Dendritic cell treated with granulocyte-macrophage colony-stimulating factor and Interleukin-4, amounts not matched to agents 40 ng/mL and 50 ng/mL, for 4 days (primary cell): ENCODE results near the gene GIPC2.
"Not testable (repeated sequence)": the region's sequence is repeated elsewhere in the genome, so short reads cannot be mapped to it uniquely, and the experiment has no call there.

Source experiments
- H3K27ac Mint-ChIP-seq: one replicate; pipeline ENCODE4 v1.8.0; 2022; ENCODE audit warnings: mild to moderate bottlenecking, mixed read lengths
- H3K27me3 Mint-ChIP-seq: one replicate; pipeline ENCODE4 v1.8.0; 2022; ENCODE audit warnings: mild to moderate bottlenecking, mixed read lengths
- H3K36me3 Mint-ChIP-seq: one replicate; pipeline ENCODE4 v1.8.0; 2022; ENCODE audit warnings: low read depth, mixed read lengths
- H3K4me1 Mint-ChIP-seq: one replicate; pipeline ENCODE4 v1.8.0; 2022; ENCODE audit warnings: low read depth, mixed read lengths
- H3K4me3 Mint-ChIP-seq: one replicate; pipeline ENCODE4 v1.8.0; 2022; ENCODE audit warnings: mild to moderate bottlenecking, moderate library complexity, mixed read lengths
- H3K9me3 Mint-ChIP-seq: one replicate; pipeline ENCODE4 v1.8.0; 2022; ENCODE audit warnings: mixed read lengths
- intact Hi-C: fragments of 100-400 bp; cut with micrococcal nuclease; formaldehyde crosslinking; loops from one replicate; pipeline ENCODE4 v1.15.0; 2022

Gene GIPC2

GRCh38 chr1:78102082-78102481 lies 56.3 kb downstream of the GIPC2 start:
- Mint-ChIP-seq H3K9me3 (no peaks in the 10 kb centered on the region), H3K27me3 (no peaks in the 10 kb centered on the region), H3K4me1 (no peaks in the 10 kb centered on the region), H3K36me3 (no peaks in the 10 kb centered on the region), H3K4me3 (no peak overlapping the region), H3K27ac (no peak overlapping the region)
- intact Hi-C loops: no loop called here

- Mint-ChIP-seq H3K9me3 (no peaks in the 10 kb centered on the region), H3K27ac (no peak overlapping the region), H3K4me3 (no peak overlapping the region), H3K4me1 (no peaks in the 10 kb centered on the region), H3K27me3 (no peaks in the 10 kb centered on the region), H3K36me3 (no peaks in the 10 kb centered on the region)
- intact Hi-C loops: no loop called here
Measured at GRCh38 chr1:78102916-78103315, 57.1 kb downstream of the GIPC2 start.

DNA sequence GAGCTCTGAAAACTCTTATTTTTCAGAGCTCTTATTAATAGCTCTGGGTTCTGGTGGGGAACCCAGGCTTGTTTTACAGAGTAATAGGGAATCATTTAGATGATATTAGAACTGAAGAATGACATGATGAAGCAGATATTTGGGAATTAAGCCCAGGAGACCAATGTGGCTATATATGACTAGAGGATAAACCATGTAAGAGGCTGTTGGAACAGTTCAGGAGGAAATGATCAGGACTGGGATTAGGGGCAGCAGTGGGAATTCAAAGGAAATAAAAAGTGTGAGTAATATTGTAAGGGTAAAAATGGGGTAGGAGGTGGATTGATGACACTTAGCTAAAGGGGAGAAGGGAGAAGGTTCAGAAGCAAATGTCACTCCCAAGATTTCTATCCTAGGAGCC lies 58.6 kb downstream of the GIPC2 start:
- H3K27ac Mint-ChIP-seq: no peak overlapping the region
- no peaks in the 10 kb centered on the region for H3K4me1 Mint-ChIP-seq
- intact Hi-C loops: no loop called here
- no peaks in the 10 kb centered on the region for H3K36me3 Mint-ChIP-seq
- H3K4me3 Mint-ChIP-seq: no peak overlapping the region
- no peaks in the 10 kb centered on the region for H3K27me3 Mint-ChIP-seq
- H3K9me3 Mint-ChIP-seq: no peaks in the 10 kb centered on the region

DNA sequence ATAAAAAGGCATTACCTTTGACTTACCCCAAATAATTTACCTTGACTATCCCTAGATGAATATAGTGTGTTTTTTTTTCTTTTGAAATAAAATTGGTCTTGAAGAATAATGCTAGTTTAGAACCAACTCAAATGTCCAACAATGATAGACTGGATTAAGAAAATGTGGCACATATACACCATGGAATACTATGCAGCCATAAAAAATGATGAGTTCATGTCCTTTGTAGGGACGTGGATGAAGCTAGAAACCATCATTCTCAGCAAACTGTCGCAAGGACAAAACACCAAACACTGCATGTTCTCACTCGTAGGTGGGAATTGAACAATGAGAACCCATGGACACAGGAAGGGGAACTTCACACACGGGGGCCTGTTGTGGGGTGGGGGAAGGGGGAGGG lies 63.9 kb downstream of the GIPC2 start:
- not testable (repeated sequence) for H3K27ac Mint-ChIP-seq
- intact Hi-C loops: loop anchor here (5.0 to 10.0 kb wide), 5 partner anchors 102 to 962 kb away; partner anchors contain the start of gene FUBP1

GRCh38 chr1:78113156-78113916 lies 67.6 kb downstream of the GIPC2 start:
- Mint-ChIP-seq H3K27me3 (no peaks in the 10 kb centered on the region), H3K36me3 (no peaks in the 10 kb centered on the region), H3K4me3 (no peak overlapping the region), H3K27ac (no peak overlapping the region), H3K4me1 (no peaks in the 10 kb centered on the region), H3K9me3 (no peaks in the 10 kb centered on the region)
- intact Hi-C loops: loop anchor here (5.0 to 10.0 kb wide), 5 partner anchors 106 to 966 kb away; partner anchors contain the start of gene FUBP1

More for the DNA sequence above, 63.9 kb downstream of the GIPC2 start:
- H3K9me3 Mint-ChIP-seq, H3K4me3 Mint-ChIP-seq, H3K36me3 Mint-ChIP-seq, H3K4me1 Mint-ChIP-seq, H3K27me3 Mint-ChIP-seq: not testable (repeated sequence)

- Mint-ChIP-seq H3K27ac (no peak overlapping the region), H3K4me1 (no peaks in the 10 kb centered on the region), H3K27me3 (no peaks in the 10 kb centered on the region), H3K36me3 (no peaks in the 10 kb centered on the region), H3K9me3 (no peaks in the 10 kb centered on the region), H3K4me3 (no peak overlapping the region)
- intact Hi-C loops: loop anchor here (5.0 to 10.0 kb wide), 5 partner anchors 107 to 967 kb away; partner anchors contain the start of gene FUBP1
Measured at GRCh38 chr1:78114034-78114956, 68.5 kb downstream of the GIPC2 start.

DNA sequence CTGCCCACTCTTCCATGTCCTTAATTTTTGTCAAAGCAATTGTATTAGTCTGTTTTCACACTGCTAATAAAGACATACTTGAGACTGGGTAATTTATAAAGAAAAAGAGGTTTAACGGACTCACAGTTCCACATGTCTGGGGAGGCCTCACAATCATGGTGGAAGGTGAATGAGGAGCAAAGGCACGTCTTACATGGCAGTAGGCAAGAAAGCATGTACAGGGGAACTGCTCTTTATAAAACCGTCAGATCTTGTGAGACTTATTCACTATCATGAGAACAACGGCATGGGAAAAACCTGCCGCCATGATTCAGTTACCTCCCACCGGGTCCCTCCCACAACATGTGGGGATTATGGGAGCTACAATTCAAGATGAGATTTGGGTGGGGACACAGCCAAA lies 74.7 kb downstream of the GIPC2 start:
- H3K4me3 Mint-ChIP-seq, H3K27me3 Mint-ChIP-seq, intact Hi-C loops, H3K36me3 Mint-ChIP-seq, H3K4me1 Mint-ChIP-seq, H3K27ac Mint-ChIP-seq, H3K9me3 Mint-ChIP-seq: not testable (repeated sequence)

DNA sequence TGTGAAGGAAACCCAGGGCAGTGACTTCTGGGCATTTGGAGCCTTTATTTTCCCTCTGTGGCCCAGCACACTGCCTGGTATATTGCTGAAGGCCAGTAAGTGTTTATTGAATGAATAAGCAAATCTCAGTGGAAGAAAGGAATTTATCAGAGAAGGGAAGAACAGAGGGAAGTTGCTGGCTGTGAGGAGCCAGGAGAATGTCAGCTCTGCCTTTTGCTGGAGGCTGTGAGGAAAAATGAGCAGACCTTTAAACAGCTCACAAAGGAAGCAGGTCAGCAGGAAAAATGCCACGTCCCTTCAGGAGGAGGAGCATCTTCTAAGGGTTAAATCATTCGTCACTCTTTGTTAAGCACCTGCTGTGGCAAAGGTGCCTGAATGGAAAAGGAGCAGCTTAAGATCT lies 75.9 kb downstream of the GIPC2 start:
- Mint-ChIP-seq H3K9me3 (no peaks in the 10 kb centered on the region), H3K4me1 (no peaks in the 10 kb centered on the region), H3K27ac (no peak overlapping the region), H3K4me3 (no peak overlapping the region), H3K27me3 (no peaks in the 10 kb centered on the region), H3K36me3 (no peaks in the 10 kb centered on the region)
- intact Hi-C loops: no loop called here

- H3K4me3 Mint-ChIP-seq: no peak overlapping the region
- H3K27ac Mint-ChIP-seq: no peak overlapping the region
- no peaks in the 10 kb centered on the region for H3K4me1 Mint-ChIP-seq
- no peaks in the 10 kb centered on the region for H3K9me3 Mint-ChIP-seq
- H3K27me3 Mint-ChIP-seq: no peaks in the 10 kb centered on the region
- H3K36me3 Mint-ChIP-seq: no peaks in the 10 kb centered on the region
- intact Hi-C loops: no loop called here
Measured at GRCh38 chr1:78122389-78122788, 76.6 kb downstream of the GIPC2 start.

DNA sequence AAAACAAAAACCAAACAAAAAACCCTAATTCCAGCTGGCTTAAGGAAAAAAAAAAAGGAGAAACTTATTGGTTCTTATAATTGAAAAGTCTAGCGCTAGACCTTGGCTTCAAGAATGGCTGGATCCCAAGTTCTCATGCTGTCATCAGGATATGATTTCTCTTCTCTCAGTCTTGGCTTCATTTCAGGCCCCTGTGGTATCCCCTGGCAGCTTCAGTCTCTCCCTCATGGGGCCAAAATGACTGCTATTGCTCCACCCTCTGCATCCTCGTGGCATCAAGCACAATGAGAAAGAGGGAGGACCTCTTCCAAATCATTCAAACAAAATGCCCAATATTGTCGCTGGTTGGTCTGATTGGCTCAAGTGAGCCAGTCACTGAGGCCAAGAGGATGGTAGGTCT lies 80.7 kb downstream of the GIPC2 start:
- H3K27me3 Mint-ChIP-seq: no peaks in the 10 kb centered on the region
- no peak overlapping the region for H3K27ac Mint-ChIP-seq
- H3K36me3 Mint-ChIP-seq: no peaks in the 10 kb centered on the region
- intact Hi-C loops: no loop called here
- no peaks in the 10 kb centered on the region for H3K9me3 Mint-ChIP-seq
- H3K4me1 Mint-ChIP-seq: no peaks in the 10 kb centered on the region
- no peak overlapping the region for H3K4me3 Mint-ChIP-seq

DNA sequence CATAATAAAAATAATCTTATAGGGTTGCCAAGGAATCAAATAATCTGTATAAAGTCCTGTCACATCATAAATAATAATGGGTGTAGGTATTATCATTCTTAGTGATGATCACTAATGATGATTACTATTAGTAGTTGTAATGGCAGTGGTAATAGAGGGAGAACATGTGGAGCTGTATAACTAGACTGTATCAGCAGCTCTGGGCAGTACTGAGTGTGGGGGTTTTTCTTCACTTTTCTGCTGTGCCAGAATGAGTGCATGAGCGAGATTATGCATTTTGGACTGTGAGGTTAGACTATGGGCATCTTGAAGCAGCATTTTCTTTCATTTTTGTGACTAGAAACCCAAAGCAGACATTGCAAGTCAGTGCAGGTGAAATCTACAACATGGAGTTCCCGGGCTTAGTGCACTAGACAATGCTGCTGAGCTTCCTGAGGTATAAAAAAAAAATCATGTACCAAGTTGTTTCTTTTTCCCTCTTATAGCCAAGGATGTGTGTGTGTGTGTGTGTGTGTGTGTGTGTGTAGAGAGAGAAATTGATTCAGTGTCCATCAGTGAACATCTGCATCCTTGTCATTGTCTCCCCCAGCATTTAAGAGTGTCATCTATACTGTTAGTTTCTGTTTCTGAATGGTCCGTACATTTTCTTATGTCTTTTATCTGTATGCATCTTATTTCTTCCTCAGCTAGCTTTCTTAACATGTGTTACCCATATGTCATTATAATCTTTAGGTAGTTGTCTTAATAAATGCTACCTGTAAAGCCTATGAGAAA lies 86.6 kb downstream of the GIPC2 start:
- no peaks in the 10 kb centered on the region for H3K4me1 Mint-ChIP-seq
- H3K9me3 Mint-ChIP-seq: no peaks in the 10 kb centered on the region
- H3K27ac Mint-ChIP-seq: no peak overlapping the region
- intact Hi-C loops: no loop called here
- H3K4me3 Mint-ChIP-seq: no peak overlapping the region
- H3K36me3 Mint-ChIP-seq: no peaks in the 10 kb centered on the region
- no peaks in the 10 kb centered on the region for H3K27me3 Mint-ChIP-seq

GRCh38 chr1:78132948-78133322 lies 87.2 kb downstream of the GIPC2 start:
- no peaks in the 10 kb centered on the region for H3K27me3 Mint-ChIP-seq
- intact Hi-C loops: no loop called here
- no peaks in the 10 kb centered on the region for H3K9me3 Mint-ChIP-seq
- H3K4me3 Mint-ChIP-seq: no peak overlapping the region
- H3K36me3 Mint-ChIP-seq: no peaks in the 10 kb centered on the region
- H3K4me1 Mint-ChIP-seq: no peaks in the 10 kb centered on the region
- no peak overlapping the region for H3K27ac Mint-ChIP-seq

- Mint-ChIP-seq H3K36me3 (no peaks in the 10 kb centered on the region), H3K27me3 (no peaks in the 10 kb centered on the region)
- intact Hi-C loops: no loop called here
Measured at GRCh38 chr1:78136680-78137079, 90.9 kb downstream of the GIPC2 start.

More at GRCh38 chr1:78136680-78137079, 90.9 kb downstream of the GIPC2 start:
- Mint-ChIP-seq H3K9me3 (no peaks in the 10 kb centered on the region), H3K27ac (no peak overlapping the region), H3K4me3 (no peak overlapping the region), H3K4me1 (no peaks in the 10 kb centered on the region)
